ENCODE data around the gene THG1L. TPM values are rescaled to one million over a fixed set of nuclear protein-coding genes. Genes with fewer than 3 reads are reported as not detected.

The THG1L gene
- total and polyA plus RNA-seq, 2 of the 13 experiments (the other 11 are each of a cell fraction or from before 2014, with no cell fraction given): 16.6 to 17.2 TPM

DNA sequence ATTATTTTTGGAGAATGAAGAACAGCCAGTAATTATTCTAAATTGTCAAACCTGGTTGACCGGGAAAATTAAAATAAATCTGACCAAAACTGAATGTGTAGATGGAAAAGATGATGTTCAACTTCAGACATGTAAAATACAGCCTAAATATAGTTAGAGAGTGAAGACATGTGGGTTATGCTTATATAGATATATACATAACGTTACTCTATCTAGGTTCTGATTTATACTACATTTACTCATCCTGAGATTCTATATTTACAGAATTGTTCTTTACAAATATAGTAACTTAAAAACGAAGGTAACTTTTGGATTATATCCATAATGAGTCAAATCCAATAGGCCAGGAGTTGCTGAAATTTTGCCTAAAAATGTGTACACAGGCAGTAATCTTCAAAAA is 20.8 kb upstream of the THG1L start:
- no peak overlapping the region for H2AFZ ChIP-seq (ENCODE audit: low read length)
- DNase-seq (ENCODE audit: low spot score): no peak
- H3K9ac ChIP-seq (ENCODE audit: insufficient read depth, low read depth, low read length): no peak overlapping the region
- FAIRE-seq: no peak
- no peak for ATAC-seq
- no peaks in the 10 kb centered on the region for H3K79me2 ChIP-seq (ENCODE audit: insufficient read depth, low read length)
- in situ Hi-C loops (cut with HindIII; ENCODE audit: extremely low pct_ligation_motif_present, low pct_unique_long_range_greater_than_20kb) (no loop called here), intact Hi-C loops (cut with micrococcal nuclease; ENCODE audit: unreplicated experiment) (loop anchor here (10.0 kb wide), 1 partner anchor 276 kb away; no protein-coding TSS in a partner anchor)
- no peaks in the 10 kb centered on the region for H3K4me1 ChIP-seq (ENCODE audit: insufficient read depth, low read length)
- no peaks in the 10 kb centered on the region for H4K20me1 ChIP-seq (ENCODE audit: insufficient read depth, low read length)
- 31% methylated on average over 3 of the region's 3 CpGs for WGBS (ENCODE audit: low lambda C conversion rate)
- H3K36me3 ChIP-seq (replicated peaks in 1 of 2; ENCODE audit: control insufficient read depth in 1 of 2, insufficient read depth in 2 of 2, low read length in 2 of 2): no peaks in the 10 kb centered on the region
- no TSS peak for BruUV-seq (replicated peaks)
- H3K4me3 ChIP-seq (replicated peaks in 1 of 3; ENCODE audit: insufficient read depth in 1 of 3, low read depth in 2 of 3, low read length in 3 of 3): no peak overlapping the region
- TF ChIP-seq, protein P1, sequence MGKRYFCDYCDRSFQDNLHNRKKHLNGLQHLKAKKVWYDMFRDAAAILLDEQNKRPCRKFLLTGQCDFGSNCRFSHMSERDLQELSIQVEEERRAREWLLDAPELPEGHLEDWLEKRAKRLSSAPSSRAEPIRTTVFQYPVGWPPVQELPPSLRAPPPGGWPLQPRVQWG (CRISPR knock-in tag; IDR thresholded peaks at IDR 0.05; ENCODE audit: borderline replicate concordance, low read depth): no peak
- TF ChIP-seq HNRNPK (IDR thresholded peaks at IDR 0.05; ENCODE audit: low read depth, low read length, poor library complexity, severe bottlenecking) (no peak), PHF21A (CRISPR knock-in tag; IDR thresholded peaks at IDR 0.05) (no peak), HOXA9 (CRISPR knock-in tag; IDR thresholded peaks at IDR 0.05; ENCODE audit: borderline replicate concordance) (no peak), ZNF337 (CRISPR knock-in tag; IDR thresholded peaks at IDR 0.05; ENCODE audit: borderline replicate concordance, low read depth) (no peak), ZSCAN30 (CRISPR knock-in tag; IDR thresholded peaks at IDR 0.05) (no peak), YEATS2 (CRISPR knock-in tag; IDR thresholded peaks at IDR 0.05; ENCODE audit: borderline replicate concordance) (no peak), AGO2 (optimal IDR thresholded peaks at IDR 0.05; ENCODE audit: low read depth, low read length) (no peak), RORA (CRISPR knock-in tag; IDR thresholded peaks at IDR 0.05) (no peak), NBN (conservative IDR thresholded peaks at IDR 0.05) (no peak), KAT2B (IDR thresholded peaks at IDR 0.05; ENCODE audit: borderline replicate concordance, low read depth, low read length) (no peak), PCBP1 (IDR thresholded peaks at IDR 0.05; ENCODE audit: borderline replicate concordance, low read depth, low read length) (no peak), RFX3 (CRISPR knock-in tag; IDR thresholded peaks at IDR 0.05) (no peak)
- TF ChIP-seq, protein P2, sequence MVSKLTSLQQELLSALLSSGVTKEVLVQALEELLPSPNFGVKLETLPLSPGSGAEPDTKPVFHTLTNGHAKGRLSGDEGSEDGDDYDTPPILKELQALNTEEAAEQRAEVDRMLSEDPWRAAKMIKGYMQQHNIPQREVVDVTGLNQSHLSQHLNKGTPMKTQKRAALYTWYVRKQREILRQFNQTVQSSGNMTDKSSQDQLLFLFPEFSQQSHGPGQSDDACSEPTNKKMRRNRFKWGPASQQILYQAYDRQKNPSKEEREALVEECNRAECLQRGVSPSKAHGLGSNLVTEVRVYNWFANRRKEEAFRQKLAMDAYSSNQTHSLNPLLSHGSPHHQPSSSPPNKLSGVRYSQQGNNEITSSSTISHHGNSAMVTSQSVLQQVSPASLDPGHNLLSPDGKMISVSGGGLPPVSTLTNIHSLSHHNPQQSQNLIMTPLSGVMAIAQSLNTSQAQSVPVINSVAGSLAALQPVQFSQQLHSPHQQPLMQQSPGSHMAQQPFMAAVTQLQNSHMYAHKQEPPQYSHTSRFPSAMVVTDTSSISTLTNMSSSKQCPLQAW (CRISPR knock-in tag; IDR thresholded peaks at IDR 0.05): no peak
- TF ChIP-seq, protein P3, sequence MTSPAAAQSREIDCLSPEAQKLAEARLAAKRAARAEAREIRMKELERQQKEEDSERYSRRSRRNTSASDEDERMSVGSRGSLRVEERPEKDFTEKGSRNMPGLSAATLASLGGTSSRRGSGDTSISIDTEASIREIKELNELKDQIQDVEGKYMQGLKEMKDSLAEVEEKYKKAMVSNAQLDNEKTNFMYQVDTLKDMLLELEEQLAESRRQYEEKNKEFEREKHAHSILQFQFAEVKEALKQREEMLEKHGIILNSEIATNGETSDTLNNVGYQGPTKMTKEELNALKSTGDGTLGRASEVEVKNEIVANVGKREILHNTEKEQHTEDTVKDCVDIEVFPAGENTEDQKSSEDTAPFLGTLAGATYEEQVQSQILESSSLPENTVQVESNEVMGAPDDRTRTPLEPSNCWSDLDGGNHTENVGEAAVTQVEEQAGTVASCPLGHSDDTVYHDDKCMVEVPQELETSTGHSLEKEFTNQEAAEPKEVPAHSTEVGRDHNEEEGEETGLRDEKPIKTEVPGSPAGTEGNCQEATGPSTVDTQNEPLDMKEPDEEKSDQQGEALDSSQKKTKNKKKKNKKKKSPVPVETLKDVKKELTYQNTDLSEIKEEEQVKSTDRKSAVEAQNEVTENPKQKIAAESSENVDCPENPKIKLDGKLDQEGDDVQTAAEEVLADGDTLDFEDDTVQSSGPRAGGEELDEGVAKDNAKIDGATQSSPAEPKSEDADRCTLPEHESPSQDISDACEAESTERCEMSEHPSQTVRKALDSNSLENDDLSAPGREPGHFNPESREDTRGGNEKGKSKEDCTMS (CRISPR knock-in tag; conservative IDR thresholded peaks at IDR 0.05): no peak
- TF ChIP-seq, protein P4, sequence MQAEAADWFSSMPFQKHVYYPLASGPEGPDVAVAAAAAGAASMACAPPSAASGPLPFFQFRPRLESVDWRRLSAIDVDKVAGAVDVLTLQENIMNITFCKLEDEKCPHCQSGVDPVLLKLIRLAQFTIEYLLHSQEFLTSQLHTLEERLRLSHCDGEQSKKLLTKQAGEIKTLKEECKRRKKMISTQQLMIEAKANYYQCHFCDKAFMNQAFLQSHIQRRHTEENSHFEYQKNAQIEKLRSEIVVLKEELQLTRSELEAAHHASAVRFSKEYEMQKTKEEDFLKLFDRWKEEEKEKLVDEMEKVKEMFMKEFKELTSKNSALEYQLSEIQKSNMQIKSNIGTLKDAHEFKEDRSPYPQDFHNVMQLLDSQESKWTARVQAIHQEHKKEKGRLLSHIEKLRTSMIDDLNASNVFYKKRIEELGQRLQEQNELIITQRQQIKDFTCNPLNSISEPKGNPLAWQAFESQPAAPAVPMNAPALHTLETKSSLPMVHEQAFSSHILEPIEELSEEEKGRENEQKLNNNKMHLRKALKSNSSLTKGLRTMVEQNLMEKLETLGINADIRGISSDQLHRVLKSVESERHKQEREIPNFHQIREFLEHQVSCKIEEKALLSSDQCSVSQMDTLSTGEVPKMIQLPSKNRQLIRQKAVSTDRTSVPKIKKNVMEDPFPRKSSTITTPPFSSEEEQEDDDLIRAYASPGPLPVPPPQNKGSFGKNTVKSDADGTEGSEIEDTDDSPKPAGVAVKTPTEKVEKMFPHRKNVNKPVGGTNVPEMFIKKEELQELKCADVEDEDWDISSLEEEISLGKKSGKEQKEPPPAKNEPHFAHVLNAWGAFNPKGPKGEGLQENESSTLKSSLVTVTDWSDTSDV (CRISPR knock-in tag; IDR thresholded peaks at IDR 0.05): no peak
- no peaks in the 10 kb centered on the region for H3K9me3 ChIP-seq (ENCODE audit: low read length)
- CTCF ChIA-PET (ENCODE audit: low intra/inter-chr PET ratio, low total read pairs): no interaction called here
- no peak overlapping the region for H3K4me2 ChIP-seq (ENCODE audit: low read depth, low read length)
- H3K27ac ChIP-seq (ENCODE audit: extremely low read length, insufficient read depth, low read length): no peak overlapping the region
- no peaks in the 10 kb centered on the region for H3K27me3 ChIP-seq (ENCODE audit: control insufficient read depth in 1 of 2, insufficient read depth in 2 of 2, low read length in 2 of 2)
- POLR2A ChIA-PET: no interaction called here

Measured in HepG2 (cell line).